IPS-NIHi11 (cell line): Measurements from ENCODE around the gene CAMTA1.

Source experiments
- DNase-seq: peaks from one replicate; pipeline ENCODE4 v3.0.0; 2012; ENCODE audit warnings: mixed read lengths, low spot score

Gene CAMTA1

DNA sequence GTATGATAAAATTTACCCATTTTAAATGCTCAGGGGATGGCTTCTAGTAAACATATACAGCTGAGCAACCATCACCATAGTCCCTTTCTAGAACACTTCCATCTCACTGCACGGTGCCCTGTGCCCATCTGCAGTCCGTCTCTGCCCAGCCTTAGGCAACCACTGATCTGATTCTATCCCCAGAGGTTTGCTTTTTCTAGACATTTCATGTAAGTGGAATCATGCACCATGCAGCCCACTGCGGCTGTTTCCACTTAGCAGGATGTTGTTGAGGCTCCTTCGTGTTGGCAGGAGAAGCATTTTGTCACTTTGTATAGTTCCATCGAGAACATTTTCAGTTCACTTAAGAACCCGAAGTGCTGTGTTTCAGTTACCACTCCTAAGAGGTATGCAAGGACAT, 958.1 kb downstream of the CAMTA1 start:
- no peak for DNase-seq

GRCh38 chr1:7744882-7745281, 959.6 kb downstream of the CAMTA1 start:
- no peak for DNase-seq

- DNase-seq, result no peak
Measured at GRCh38 chr1:7745783-7746182, 960.5 kb downstream of the CAMTA1 start.

GRCh38 chr1:7747605-7748004, 962.4 kb downstream of the CAMTA1 start:
- no peak for DNase-seq

- DNase-seq, result no peak
Measured at GRCh38 chr1:7749126-7749525, 963.9 kb downstream of the CAMTA1 start.

GRCh38 chr1:7751174-7751573, 965.9 kb downstream of the CAMTA1 start:
- DNase-seq, result no peak

GRCh38 chr1:7752512-7753417, 967.5 kb downstream of the CAMTA1 start:
- peak; percentile 50 for DNase-seq

- DNase-seq, result no peak
Measured at GRCh38 chr1:7753641-7754040, 968.4 kb downstream of the CAMTA1 start.

- no peak for DNase-seq
Measured at GRCh38 chr1:7754234-7754633, 969.0 kb downstream of the CAMTA1 start.

- DNase-seq, result peak; percentile 19
Measured at GRCh38 chr1:7755448-7755847, 970.2 kb downstream of the CAMTA1 start.

- DNase-seq, result no peak
Measured at GRCh38 chr1:7760245-7760644, 975.0 kb downstream of the CAMTA1 start.

DNA sequence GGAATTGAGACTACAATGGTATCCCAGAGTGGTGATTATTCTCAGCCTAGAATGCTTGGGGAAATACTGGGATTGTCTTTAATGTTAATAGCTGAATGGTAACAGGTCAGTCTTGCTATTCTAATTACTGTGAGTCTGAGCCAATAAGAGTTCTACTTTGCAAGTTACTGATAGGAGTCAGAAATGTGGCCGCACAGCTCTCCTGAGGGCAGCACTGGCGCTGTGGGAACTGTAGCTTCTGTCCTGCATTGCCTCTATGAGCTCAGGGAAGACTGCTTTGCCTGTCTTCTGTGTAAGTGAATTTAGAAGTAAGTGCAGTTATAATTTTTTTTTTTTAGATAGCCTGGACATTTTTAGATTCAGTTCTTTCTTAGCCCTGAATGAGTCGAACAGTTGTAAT, 975.8 kb downstream of the CAMTA1 start:
- no peak for DNase-seq

DNA sequence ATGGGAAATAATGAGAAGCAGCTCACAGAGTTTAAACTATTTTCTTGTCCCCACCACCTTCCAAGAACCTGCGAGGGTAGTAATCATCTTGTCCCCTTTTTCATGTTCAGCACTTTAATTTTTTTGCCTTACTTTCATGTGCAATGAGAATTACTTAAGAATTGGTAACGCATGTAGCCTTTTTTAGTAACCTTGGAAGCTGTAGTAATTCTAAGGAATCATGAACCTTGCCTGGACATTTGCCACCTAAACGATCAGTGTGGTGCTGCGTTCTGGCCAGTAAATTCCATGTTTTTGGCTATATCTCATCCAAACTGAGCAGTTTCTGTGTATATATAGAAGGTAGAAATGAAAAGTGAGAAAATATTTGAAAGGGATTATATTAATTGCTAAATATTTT, 981.9 kb downstream of the CAMTA1 start:
- DNase-seq, result no peak

DNA sequence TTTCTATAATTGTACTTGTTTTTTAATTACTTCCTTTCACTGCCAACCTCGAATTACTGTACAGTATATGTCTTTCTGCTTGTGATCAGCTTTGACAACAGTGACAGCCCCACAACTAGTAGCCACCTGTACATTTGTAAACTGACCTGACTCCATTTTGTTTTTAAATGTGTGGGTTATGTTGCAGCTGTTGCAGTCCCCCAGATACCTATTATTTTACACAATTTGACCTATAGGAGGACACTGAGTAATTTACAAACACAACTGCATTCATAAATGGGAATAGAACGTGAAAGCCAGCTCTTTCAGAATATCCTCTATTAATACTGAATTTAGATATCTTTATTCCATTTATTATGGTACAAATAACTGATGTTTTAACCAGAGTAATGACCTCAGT, 983.3 kb downstream of the CAMTA1 start:
- DNase-seq, result no peak

DNA sequence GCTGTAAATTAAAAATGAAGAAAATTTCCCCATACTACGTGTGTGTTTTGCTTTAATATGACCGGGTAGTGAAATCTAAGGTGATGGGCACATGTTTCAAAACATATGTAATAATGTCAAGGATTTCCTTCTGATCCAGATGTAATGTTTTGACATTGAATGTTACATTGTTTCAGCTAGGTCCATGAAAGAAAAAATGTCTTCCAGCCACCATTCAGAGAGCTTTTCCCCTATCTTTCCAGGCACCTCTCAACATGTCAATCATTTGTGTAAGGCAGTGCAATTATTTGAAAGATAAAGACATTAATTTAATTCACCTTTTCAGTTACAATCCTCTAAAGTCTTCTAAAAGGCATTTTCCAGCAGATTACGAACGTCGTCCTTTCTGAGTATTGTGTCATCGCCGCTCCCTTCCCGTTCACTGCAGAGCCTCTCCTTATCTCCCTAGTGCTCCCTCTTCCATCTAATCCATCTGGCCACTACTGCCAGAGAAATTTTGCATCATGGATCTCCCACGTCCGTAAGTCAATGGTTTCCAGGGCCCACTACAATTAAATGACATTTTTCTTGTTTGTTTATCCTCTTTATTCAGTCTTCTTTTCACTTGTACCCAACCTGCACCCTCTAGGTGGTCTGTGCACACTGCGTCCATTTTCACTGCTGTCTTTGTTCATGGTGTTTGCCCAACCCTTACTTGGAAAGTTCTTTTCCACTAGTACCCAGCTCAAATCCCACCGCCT, 984.6 kb downstream of the CAMTA1 start:
- DNase-seq, result no peak

GRCh38 chr1:7770669-7770996, 985.4 kb downstream of the CAMTA1 start:
- no peak for DNase-seq

DNA sequence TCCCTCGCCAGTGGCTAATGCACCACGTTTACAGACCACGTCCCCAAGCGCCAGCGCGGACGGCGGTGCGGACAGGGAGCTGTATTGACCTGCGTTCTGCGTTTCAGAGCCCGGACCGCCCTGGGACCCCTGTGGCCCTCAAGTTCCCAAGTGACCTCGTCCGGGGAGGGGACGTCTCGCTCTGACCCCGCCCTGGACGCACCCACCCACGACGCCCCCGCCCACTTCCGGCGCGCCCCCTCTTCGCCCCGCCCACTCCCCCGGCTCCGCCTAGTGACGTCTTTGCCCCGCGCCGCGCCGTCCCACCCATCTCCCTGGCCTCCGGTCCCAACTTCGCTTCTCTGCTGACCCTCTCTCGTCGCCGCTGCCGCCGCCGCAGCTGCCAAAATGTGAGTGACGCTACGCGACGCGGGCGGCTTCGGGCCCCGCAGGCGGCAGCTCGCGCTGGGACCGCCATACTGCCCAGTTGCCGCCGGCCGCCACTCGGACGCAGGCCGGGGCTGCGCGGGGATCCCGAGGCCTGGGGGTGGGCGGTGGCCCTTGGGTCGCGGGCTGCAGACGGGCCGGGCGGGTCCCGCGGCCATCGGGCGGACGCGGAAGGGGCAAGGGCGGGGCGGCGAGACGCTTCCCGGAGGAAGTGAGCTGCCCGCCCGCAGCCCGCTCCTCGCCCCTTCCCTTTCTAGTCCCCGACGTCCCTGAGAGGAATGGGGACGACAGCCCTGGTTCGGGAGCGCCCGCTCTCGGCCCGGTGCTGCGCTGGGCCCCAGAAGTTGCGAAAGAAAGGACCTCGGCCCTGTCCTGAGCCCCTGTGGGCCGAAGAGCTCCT, 986.0 kb downstream of the CAMTA1 start, which contains the start of gene VAMP3:
Gene VAMP3 (plus strand): TSS at position 300 of the 826 bp plus-strand sequence. CDS start 88 bp downstream, at position 388.
- DNase-seq, result peak; percentile 98

DNA sequence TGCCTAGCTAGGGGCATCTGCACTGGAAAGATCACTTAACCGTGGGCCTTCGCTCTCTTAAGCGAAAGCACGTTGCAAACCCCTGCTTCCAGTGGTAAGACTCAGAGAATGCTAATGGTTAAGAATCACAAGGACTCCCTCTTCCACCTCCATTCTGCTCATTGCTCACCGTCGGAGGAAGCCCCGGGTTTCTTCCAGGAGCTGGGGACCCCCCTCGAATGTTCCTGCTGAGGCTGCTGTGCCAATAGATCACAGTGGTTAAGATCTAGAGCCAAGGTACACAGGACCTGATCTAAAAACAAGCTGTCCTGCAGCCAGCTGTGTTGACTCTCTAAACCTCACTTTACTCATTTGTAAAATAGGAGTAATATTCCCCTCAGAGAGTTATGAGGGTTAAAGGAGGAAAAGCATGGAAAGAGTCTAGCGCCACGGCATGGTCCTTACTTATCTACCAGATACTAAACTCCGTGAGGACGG, 986.6 kb downstream of the CAMTA1 start:
- DNase-seq, result no peak

DNA sequence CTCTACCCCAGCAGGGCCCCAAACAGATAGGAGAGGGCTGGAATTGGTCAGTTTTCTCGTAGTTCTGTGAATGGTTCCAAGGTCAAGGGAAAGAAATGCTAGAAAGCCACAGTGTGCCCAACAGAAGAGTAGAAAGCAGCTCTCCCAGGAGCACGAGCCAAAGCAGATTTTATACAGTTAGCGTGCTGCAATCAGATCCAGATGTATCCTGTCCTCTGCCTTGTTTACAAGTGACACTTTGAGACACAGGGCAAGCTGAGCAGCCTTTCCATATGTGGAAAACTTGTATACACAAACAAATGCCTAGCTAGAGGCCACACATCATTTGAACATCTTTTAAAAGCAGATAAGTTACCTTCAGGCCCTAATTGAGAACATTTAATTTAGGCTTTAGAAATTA, 992.3 kb downstream of the CAMTA1 start:
- DNase-seq, result no peak

DNA sequence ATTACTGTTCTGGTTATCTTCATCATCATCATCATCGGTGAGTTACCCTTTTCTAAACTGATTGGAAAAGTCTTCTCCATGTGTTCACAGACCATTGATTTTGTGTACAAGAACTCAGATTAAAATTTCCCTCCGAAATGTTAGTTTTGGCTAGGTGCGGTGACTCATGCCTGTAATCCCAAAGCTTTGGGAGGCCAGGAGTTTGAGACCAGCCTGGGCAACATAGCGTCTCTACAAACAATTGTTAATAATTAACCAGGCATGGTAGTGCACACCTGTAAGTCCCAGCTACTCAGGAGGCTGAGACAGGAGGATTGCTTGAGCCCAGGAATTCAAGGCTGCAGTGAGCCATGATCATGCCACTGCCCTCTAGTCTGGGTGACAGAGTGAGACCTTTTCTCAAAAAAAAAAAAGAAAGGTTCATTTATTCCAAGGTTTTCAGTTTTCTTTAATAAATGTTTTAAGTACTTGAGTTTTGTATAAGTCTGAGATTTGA, 992.9 kb downstream of the CAMTA1 start:
- no peak for DNase-seq

DNA sequence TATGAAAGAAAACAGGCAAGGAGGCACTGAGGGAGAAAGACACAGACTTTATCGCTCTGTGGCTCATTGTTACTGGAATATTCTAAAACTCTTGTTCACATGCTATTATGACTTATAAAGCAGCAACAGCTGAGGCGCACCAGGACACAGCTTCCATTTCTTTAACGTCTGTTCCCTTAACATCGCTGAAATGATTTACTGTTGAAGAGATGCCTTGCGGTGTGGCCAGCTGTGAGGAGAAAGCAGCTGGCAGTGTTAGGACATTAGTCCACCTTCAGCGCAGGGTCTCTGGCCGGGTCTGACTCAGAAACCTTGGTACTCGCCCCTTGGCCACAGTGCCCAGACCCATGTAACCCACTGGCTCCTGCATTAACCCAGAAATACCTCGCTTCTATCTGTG, 995.7 kb downstream of the CAMTA1 start:
- DNase-seq, result no peak

DNA sequence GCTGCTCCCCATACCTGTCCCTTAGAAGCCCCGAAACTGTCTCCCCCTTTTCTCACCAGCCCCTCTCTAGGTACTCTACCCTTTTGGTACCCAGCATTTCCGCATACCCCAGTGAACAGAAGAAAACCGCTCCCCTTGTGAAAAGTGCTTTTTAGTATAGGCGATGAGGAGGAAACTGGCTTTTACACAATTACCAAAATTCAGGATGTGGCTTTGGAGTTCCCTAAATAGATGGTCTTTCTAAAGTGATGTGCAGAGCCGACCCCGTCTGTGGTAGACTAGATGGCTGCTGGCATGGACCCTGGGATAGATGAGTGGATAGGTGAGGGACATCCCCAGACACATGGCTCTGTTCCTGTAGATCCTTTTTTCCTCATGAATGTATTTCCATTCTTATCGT, 996.2 kb downstream of the CAMTA1 start:
- no peak for DNase-seq
